Kidney capillary endothelial cell (primary cell): ENCODE data around the gene OLR1.

ENCODE experiments used
- DNase-seq: peaks from one replicate; pipeline ENCODE4 v3.0.0-alpha.2; 2018; ENCODE audit warnings: low spot score

The OLR1 gene

DNA sequence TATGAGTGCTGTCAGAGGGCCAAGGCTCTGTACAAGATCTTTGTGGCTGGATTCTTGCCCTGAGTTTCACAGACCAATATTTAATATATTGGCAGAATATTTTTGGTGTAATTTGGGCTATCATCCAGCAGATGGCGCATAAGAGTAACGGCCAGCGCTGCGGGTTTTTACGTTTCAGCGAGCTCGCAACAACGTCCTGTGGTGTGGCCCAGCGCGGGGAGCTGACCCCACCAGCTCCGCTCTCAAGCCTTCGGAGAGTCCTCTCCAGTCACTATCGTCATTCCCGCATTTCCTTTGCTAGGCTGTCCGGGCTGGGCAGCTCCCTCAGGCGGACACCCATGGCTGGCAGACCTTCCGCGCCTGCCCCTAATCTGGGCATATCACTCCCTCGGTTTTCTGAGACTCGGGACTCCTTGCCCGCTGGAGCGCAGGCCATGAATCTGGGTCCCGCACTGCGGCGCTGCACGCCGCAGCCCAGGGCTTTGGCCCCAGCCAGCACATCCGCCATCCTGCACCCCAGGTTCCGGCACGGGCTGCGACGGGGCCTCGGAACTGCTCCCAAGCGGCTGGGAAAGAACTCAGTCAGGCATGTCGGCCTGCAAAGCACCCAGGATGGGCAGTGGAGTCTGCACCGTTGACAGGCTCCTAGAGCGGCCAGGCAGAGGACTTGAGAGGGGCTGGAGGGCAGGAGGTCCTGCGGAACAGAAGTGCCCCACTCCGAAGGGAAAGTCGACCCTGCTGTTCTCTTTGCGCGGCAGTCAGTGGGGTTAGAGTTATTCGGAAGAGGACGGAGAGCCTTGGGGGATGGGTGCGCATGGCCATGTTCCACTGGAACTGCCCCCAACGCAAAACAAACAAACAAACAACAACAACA lies 18.4 kb downstream of the OLR1 start:
- DNase-seq = peak; percentile 76

DNA sequence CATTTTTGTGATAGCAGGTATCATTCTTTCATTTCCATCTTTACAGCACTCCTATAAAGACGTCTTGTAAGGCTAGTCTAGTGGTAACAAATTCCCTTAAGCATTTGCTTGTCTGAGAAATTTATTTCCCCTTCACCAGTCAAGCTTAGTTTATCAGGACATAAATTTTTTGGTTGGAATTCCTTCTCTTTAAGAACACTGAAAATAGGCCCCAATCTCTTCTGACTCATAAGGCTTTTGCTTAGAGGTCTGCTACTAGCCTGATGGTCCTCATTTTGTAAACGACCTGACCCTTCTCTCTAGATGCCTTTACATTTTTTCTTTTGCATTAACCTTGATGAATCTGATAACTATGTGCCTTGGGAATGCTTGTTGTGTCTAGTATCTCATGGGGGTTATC lies 20.3 kb downstream of the OLR1 start:
- no peak for DNase-seq

DNA sequence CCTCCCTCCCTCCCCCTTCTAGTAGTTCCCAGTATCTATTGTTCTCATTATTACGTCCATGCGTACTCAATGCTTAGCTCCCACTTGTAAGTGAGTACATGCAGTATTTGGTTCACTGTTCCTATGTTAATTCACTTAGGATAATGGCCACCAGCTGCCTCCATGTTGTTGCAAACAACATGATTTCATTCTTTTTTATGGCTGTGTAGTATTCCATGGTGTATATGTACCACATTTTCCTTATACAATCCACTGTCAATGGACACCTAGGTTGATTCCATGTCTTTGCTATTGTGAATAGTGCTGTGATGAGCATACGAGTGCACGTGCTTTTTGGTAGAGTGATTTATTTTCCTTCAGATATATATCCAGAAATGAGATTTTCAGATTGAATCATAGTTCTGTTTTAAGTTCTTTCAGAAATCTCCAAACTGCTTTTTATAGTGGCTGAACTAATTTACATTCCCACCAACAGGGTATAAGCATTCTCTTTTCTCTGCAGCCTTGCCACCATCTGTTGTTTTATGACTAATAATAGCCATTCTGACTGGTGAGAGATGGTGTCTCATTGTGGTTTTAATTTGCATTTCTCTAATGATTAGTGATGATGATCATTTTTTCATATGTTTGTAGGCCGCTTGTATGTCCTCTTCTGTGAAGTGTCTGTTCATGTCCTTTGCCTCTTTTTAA lies 24.1 kb downstream of the OLR1 start:
- DNase-seq = no peak

GRCh38 chr12:10142976-10143589 lies 28.8 kb downstream of the OLR1 start:
- no peak for DNase-seq

DNA sequence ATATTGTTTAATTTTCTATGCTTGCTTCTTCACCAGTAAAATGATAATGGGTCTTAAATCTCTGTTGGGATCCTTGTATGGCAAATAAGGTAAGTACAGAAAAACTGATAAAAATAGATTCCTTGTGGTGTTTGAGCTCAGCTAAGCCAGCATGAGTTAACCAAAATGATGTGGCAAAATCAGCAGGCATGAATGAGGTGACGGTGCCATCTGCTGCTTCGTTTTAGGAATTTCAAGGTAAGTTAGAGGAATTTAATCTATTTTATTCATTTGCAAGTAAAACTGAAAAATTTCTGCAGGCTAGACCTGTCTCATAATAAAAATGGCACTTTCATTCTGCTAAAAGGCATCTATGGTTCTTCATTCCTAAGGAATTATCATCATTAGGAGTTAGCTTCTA lies 31.9 kb downstream of the OLR1 start:
- peak; percentile 77 for DNase-seq

DNA sequence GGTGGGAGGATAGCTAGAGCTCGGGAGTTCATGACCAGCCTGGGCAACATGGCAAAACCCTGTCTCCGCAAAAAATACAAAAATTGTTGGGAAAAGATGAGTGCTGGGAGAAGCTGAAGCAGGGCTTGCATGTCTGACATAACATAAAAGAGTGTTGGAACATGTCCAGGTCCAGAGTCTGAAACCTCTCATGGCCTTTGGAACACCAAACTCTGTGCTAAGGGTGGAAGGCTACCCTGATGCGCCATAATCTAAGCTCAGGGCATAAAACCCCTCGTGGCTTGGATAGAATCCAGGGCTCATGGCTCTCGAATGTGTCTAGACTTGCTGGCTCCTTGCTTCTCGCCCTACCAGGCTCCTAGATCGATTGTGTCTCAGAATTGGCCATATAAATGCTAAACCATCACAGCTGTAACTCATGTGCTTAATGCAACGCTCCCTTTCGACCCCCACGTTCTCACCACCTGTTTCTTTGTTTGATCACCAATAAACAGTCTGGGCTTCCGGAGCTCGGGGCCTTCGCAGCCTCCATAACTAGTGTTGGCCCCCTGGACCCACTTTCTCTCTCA lies 35.2 kb downstream of the OLR1 start:
- no peak for DNase-seq

- DNase-seq = no peak
Measured at GRCh38 chr12:10135126-10135525, 36.8 kb downstream of the OLR1 start.

DNA sequence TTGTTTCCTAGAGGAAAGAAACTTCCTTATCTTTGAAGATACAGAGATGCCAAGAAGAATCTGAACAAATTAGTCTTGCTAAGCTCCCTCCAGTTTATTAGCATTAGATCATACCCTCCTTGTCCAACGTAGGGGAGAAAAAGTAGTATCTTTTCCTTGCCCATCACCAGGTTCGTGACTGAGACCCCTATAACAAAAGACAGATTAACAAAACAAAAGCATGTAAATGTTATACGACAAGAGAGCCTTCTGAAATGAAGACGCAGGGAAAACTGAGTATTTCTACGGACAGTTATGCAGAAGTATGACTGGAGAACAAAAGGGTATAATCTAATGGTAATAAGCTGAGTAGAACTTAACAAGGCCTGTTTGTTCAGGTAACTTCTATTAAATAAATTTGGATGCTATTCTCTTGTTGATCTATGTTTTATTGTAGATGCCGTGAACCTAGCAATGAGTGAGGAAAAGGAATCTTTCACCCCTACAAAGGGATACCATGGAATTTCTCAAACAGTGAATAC lies 39.0 kb downstream of the OLR1 start:
- no peak for DNase-seq

DNA sequence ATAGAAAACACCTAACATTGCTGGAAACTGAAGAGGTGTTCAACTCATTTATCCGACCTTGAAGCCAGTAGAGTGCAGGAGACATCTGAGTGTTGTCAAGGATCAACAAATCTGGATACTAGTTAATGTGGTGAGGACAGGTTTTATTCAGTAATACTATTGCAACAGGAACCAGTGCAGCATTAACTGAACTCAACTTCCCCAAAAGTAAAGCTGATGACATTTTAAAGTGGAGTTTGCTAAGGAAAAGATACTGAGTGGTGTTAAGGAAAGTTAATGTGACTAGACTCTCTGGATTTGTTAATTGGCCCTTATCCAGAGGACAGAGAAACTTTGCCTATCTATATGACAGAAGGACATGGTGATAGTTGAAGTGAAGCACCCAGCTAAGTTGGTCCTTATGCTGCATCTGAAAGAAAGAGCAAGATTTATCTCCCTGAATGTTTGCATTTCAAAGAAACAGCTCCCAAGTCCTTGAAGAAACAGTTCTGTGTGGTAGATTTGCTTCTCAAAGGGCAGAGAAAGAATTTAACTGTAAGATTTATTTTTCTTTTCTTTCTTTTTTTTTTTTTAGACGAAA lies 40.7 kb downstream of the OLR1 start:
- no peak for DNase-seq

GRCh38 chr12:10130042-10130441 lies 41.9 kb downstream of the OLR1 start, which contains the start of gene CLEC7A:
TSS of gene CLEC7A (minus strand) at chr12:10130199. CDS start at chr12:10130082, 117 bp downstream.
- no peak for DNase-seq

DNA sequence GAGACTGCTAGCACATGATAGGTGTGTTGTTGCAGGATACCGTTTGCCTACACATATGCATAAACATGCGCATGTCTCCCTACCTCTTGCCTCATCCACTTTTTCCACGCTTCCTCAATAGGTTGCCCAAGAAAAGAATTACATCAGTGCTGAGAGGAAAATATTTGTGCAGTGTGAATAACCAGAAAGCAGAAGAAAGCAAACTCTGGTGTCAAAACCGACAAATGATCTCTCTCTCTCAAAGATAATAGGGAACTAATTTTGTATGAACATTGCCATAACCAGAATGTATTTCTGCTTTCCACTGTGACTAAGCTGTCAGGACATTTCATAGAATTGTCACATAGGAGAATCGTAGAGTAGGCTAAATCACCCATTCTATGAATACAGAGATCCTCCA lies 43.2 kb downstream of the OLR1 start:
- no peak for DNase-seq

DNA sequence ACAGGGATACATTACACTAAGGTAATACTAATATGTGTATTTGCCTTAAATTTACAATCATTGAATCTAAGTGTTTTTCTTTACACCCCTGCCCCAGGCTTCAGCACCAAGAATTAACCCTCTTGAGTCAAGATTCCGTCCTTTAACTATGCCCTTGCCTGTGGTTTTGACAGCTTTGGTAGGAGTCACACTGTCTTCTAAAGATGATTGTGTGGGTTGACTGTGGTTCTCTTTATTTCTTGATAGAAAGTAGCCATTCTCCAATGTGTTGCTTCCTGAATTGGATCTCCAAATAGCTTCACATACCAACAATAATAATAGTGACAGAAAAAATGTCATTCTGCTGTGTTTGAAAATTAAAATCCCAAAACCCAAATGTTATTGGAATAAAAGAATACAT lies 45.5 kb downstream of the OLR1 start:
- DNase-seq = no peak

DNA sequence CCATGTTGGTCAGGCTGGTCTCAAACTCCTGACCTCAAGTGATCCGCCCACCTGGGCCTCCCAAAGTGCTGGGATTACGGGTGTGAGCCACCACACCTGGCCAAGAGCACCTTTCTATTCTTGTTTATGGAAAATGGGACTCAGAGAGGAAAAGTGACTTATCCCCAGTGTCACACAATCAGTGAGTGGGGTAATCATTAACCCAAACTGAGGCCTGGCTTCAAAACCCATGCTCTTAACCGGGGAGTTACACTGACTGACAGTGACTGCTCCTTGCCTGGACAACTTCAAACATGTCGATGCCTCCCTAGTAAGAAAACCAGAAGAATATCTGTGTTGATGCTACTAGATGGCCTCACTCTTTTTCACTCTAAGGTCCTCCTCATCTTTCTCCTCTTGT lies 49.2 kb downstream of the OLR1 start:
- DNase-seq = no peak

DNA sequence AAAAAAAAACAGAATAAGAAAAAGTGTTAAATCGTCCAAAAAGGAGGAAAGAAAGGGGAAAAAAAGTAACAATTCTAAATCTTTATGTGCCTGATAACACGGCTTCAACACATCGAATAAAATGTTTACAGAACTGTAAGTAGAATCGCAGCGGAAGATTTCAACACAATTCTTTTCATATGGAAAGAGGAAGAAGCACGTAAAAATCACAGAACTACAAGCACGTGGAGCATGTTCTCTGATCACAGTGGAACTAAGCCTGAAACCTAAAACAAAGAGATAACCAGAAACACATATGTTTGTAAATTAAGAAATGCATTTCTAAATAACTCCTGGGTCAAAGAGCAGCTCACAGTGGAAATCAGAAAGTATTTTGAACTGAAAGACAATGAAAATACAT lies 50.7 kb downstream of the OLR1 start:
- no peak for DNase-seq

GRCh38 chr12:10119066-10119465 lies 52.9 kb downstream of the OLR1 start:
- DNase-seq = no peak

DNA sequence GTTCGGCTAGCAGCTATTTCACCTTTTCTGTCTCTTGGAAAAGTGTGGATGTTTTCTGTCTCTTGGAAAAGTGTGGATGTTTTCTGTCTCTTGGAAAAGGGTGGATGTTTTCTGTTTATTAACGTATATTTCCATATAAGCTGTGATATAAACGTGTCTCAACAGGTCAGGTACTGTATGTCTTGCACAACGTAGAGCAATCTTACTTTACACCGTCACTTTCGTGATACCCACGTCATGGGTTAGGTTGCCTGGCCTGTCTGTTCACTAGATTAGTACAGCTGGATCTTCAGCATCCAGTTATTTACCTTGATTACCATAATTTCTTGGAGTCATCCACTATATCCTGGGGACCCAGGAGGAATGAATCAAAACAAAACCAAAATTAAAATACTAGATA lies 56.0 kb downstream of the OLR1 start:
- DNase-seq = no peak

GRCh38 chr12:10115311-10115710 lies 56.6 kb downstream of the OLR1 start:
- DNase-seq = no peak

- DNase-seq = no peak
Measured at GRCh38 chr12:10113920-10114319, 58.0 kb downstream of the OLR1 start.

DNA sequence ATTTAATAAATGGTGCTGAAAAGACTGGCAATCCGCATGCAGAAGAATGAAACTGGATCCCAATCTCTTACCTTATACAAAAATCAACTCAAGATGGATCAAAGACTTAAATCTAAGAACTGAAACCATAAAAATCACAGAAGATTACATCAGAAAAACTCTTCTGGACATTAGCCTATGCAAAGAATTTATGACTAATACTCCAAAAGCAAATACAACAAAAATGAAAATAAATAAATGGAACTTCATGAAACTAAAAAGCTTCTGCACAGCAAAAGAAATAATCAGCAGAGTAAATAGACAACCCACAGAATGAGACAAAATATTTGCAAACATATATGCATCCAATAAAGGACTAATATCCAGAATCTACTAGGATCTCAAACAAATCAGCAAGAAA lies 58.9 kb downstream of the OLR1 start:
- DNase-seq = no peak

DNA sequence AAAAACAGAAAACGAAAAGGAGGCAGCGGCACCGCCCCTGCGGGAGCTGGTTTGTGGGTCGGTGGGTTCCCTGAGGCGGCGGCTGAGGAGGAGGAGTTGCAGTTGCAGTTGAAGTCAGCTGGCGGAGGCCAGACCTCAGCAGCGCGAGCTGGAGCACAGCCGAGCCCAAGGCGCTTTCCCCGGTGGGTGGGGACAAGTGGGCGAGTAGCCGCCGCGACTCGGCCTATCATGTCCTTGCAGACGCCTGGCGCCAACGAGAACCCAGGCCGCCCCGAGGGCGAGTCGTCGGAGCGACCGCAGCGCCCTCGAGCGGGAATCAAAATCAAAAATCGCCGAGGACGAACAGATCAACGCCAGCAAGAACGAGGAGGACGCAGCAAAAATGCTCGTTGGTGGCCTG lies 60.5 kb downstream of the OLR1 start:
- no peak for DNase-seq

DNA sequence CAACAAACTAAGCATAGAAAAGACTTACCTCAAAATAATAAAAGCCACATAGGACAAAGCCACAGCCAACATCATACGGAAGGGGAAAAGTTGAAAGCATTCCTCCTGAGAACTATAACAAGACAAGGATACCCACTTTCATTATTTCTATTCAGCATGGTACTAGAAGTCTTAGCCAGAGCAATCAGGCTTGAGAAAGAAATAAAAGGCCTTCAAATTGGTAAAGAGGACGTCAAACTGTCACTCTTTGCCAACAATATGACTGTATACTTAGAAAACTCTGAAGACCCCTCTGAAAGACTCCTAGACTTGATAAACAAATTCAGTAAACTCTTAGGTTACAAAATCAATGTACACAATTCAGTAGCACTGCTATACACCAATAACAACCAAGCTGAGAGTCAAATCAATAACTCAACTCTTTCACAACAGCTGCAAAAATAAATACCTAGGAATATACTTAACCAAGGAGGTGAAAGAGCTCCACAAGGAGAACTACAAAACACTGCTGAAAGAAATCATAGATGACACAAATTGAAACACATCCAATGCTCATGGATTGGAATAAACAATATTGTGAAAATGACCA lies 61.6 kb downstream of the OLR1 start:
- DNase-seq = no peak
